ENCODE measurements around the gene NOS1AP. TPM values are rescaled to one million over a fixed set of nuclear protein-coding genes. Genes with fewer than 3 reads are reported as not detected.

The NOS1AP gene
- polyA plus RNA-seq, 3 donors, result 0.12 TPM; not detected in 2

DNA sequence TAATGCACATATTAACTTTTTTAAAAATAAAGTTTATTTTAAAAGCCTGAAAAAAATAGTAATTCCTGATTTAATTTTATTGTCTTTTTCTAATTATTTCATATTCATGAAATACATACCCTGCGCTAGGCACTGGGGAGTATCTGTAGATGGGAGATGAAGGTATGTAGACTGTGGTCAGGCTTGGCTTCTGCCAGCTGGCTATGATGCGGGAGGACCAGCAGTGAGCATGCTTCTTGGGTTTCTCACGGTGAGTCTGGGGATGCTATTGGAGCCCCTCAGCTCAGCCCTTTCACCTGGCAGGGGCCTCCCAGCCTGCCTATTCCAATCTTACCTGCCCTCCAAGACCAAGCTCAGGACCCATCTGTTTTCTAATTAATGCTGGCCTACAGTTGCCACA, 138.4 kb downstream of the NOS1AP start:
- TF ChIP-seq, protein P1, sequence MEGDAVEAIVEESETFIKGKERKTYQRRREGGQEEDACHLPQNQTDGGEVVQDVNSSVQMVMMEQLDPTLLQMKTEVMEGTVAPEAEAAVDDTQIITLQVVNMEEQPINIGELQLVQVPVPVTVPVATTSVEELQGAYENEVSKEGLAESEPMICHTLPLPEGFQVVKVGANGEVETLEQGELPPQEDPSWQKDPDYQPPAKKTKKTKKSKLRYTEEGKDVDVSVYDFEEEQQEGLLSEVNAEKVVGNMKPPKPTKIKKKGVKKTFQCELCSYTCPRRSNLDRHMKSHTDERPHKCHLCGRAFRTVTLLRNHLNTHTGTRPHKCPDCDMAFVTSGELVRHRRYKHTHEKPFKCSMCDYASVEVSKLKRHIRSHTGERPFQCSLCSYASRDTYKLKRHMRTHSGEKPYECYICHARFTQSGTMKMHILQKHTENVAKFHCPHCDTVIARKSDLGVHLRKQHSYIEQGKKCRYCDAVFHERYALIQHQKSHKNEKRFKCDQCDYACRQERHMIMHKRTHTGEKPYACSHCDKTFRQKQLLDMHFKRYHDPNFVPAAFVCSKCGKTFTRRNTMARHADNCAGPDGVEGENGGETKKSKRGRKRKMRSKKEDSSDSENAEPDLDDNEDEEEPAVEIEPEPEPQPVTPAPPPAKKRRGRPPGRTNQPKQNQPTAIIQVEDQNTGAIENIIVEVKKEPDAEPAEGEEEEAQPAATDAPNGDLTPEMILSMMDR (IDR thresholded peaks at IDR 0.05), result no peak
- no peak overlapping the region for H2AFZ ChIP-seq (ENCODE audit: insufficient read depth, low read depth, low read length, poor library complexity, severe bottlenecking)
- H3K4me3 Mint-ChIP-seq, result no peak overlapping the region
- peaks cover 2 to 10% (median 2%) of the 10 kb centered on the region in 3 donors for H3K27me3 Mint-ChIP-seq (ENCODE audit: low read depth in 3 of 3)
- H3K9me3 Mint-ChIP-seq, result peaks cover 0 to 2% (median 0%) of the 10 kb centered on the region in 7 donors
- intact Hi-C loops (cut with micrococcal nuclease), result no loop called here
- no peaks in the 10 kb centered on the region for H3K36me3 ChIP-seq (replicated peaks in 1 of 2; ENCODE audit: control insufficient read depth in 1 of 2, insufficient read depth in 2 of 2, low read length in 2 of 2)
- H3K4me3 ChIP-seq (replicated peaks in 1 of 3; ENCODE audit: low read depth in 2 of 3, low read length in 3 of 3), result no peak overlapping the region
- no peak overlapping the region for H3K27ac Mint-ChIP-seq
- H3K27ac ChIP-seq (ENCODE audit: low read depth in 1 of 2, low read length in 2 of 2), result no peak overlapping the region
- H3K9me3 ChIP-seq (replicated peaks in 1 of 2; ENCODE audit: control insufficient read depth in 1 of 2, insufficient read depth in 1 of 2, low read length in 2 of 2), result no peaks in the 10 kb centered on the region
- no peaks in the 10 kb centered on the region for H3K79me2 ChIP-seq (ENCODE audit: insufficient read depth, low read length)
- no peaks in the 10 kb centered on the region for H4K20me1 ChIP-seq (ENCODE audit: insufficient read depth, low read length)
- no peaks in the 10 kb centered on the region for H3K36me3 Mint-ChIP-seq
- H3K4me1 Mint-ChIP-seq, result peaks cover 4% of the 10 kb centered on the region
- no peaks in the 10 kb centered on the region for H3K4me1 ChIP-seq (ENCODE audit: control insufficient read depth in 1 of 2, insufficient read depth in 2 of 2, low read length in 2 of 2)
- no peaks in the 10 kb centered on the region for H3K27me3 ChIP-seq (ENCODE audit: control insufficient read depth in 2 of 2, insufficient read depth in 2 of 2, low read length in 2 of 2)
- H3K4me2 ChIP-seq (replicated peaks; ENCODE audit: extremely low read depth, low read length, poor library complexity, severe bottlenecking), result no peak overlapping the region
- no peak for DNase-seq
- WGBS (ENCODE audit: insufficient coverage), result 95% methylated on average over 2 of the region's 3 CpGs
- H3K9ac ChIP-seq (ENCODE audit: insufficient read depth, low read length, poor library complexity, severe bottlenecking), result no peak overlapping the region

DNA sequence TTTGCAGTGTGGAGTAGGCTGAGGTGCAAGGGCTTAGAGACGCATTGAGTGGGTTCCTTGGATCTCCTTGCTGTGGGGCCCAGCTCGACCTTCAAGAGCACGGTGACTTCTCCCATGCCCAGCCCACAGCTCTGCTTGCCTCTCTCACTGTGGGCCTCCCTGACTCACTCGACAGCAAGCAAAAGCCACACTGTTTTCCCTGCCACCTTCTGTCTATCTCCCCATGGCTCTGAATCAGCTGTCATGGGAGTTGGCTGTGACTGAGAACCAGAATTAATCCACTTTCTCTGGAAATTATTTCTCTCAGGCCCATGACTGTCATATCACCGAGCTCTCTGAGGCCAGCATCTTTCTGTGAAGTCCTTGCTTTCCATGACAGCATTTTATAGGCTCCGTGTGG, 140.7 kb downstream of the NOS1AP start:
- H3K9me3 ChIP-seq (replicated peaks in 1 of 2; ENCODE audit: control insufficient read depth in 1 of 2, insufficient read depth in 1 of 2, low read length in 2 of 2), result no peaks in the 10 kb centered on the region

More for the DNA sequence above, 140.7 kb downstream of the NOS1AP start:
- no peak overlapping the region for H3K9ac ChIP-seq (ENCODE audit: insufficient read depth, low read length, poor library complexity, severe bottlenecking)
- H4K20me1 ChIP-seq (ENCODE audit: insufficient read depth, low read length), result no peaks in the 10 kb centered on the region
- Mint-ChIP-seq H3K27ac (peak overlapping the region in 1 of 7 donors; percentile 43), H3K36me3 (no peaks in the 10 kb centered on the region), H3K4me3 (no peak overlapping the region), H3K27me3 (ENCODE audit: low read depth in 3 of 3) (peaks cover 2 to 10% (median 3%) of the 10 kb centered on the region in 3 donors), H3K9me3 (peaks cover 0 to 2% (median 0%) of the 10 kb centered on the region in 7 donors), H3K4me1 (peaks cover 7% of the 10 kb centered on the region)
- DNase-seq, result no peak
- H3K79me2 ChIP-seq (ENCODE audit: insufficient read depth, low read length), result no peaks in the 10 kb centered on the region
- H2AFZ ChIP-seq (ENCODE audit: insufficient read depth, low read depth, low read length, poor library complexity, severe bottlenecking), result no peak overlapping the region
- intact Hi-C loops (cut with micrococcal nuclease), result no loop called here
- no peak overlapping the region for H3K4me2 ChIP-seq (replicated peaks; ENCODE audit: extremely low read depth, low read length, poor library complexity, severe bottlenecking)
- H3K4me1 ChIP-seq (ENCODE audit: control insufficient read depth in 1 of 2, insufficient read depth in 2 of 2, low read length in 2 of 2), result no peaks in the 10 kb centered on the region
- no peaks in the 10 kb centered on the region for H3K27me3 ChIP-seq (ENCODE audit: control insufficient read depth in 2 of 2, insufficient read depth in 2 of 2, low read length in 2 of 2)
- no peaks in the 10 kb centered on the region for H3K36me3 ChIP-seq (replicated peaks in 1 of 2; ENCODE audit: control insufficient read depth in 1 of 2, insufficient read depth in 2 of 2, low read length in 2 of 2)
- H3K27ac ChIP-seq (ENCODE audit: low read depth in 1 of 2, low read length in 2 of 2), result no peak overlapping the region
- TF ChIP-seq, protein P1 (IDR thresholded peaks at IDR 0.05), result no peak
- 72% methylated on average over 5 of the region's 6 CpGs for WGBS (ENCODE audit: insufficient coverage)
- no peak overlapping the region for H3K4me3 ChIP-seq (replicated peaks in 1 of 3; ENCODE audit: low read depth in 2 of 3, low read length in 3 of 3)
